NCI-H146 treated with DMSO at 0.1 percent for 48 hours (cell line): ENCODE data around the gene NUDT12.

Experiments
- DNase-seq: peaks from one replicate; lab custom pipeline; 2025; ENCODE audit not compliant: unreplicated experiment; lab: John Stamatoyannopoulos, UW

NUDT12 gene

GRCh38 chr5:103541569-103541968, 21.0 kb downstream of the NUDT12 start:
- DNase-seq: no peak

- no peak for DNase-seq
Measured at GRCh38 chr5:103541114-103541513, 21.5 kb downstream of the NUDT12 start.

- DNase-seq: no peak
Measured at GRCh38 chr5:103539376-103540330, 22.9 kb downstream of the NUDT12 start.

GRCh38 chr5:103532086-103532734, 30.4 kb downstream of the NUDT12 start:
- no peak for DNase-seq

- no peak for DNase-seq
Measured at GRCh38 chr5:103526164-103526915, 36.2 kb downstream of the NUDT12 start.

GRCh38 chr5:103525361-103525760, 37.2 kb downstream of the NUDT12 start:
- no peak for DNase-seq

- no peak for DNase-seq
Measured at GRCh38 chr5:103523319-103523718, 39.3 kb downstream of the NUDT12 start.

GRCh38 chr5:103522586-103522985, 40.0 kb downstream of the NUDT12 start:
- no peak for DNase-seq

- DNase-seq: no peak
Measured at GRCh38 chr5:103519550-103519949, 43.0 kb downstream of the NUDT12 start.

- DNase-seq: no peak
Measured at GRCh38 chr5:103514371-103514770, 48.2 kb downstream of the NUDT12 start.

GRCh38 chr5:103513701-103514100, 48.9 kb downstream of the NUDT12 start:
- no peak for DNase-seq

GRCh38 chr5:103512500-103512899, 50.1 kb downstream of the NUDT12 start:
- no peak for DNase-seq

GRCh38 chr5:103511554-103511885, 51.1 kb downstream of the NUDT12 start:
- DNase-seq: no peak

GRCh38 chr5:103510851-103511553, 51.6 kb downstream of the NUDT12 start:
- DNase-seq: no peak

- no peak for DNase-seq
Measured at GRCh38 chr5:103505581-103506305, 56.8 kb downstream of the NUDT12 start.

- no peak for DNase-seq
Measured at GRCh38 chr5:103503066-103503465, 59.5 kb downstream of the NUDT12 start.

- DNase-seq: no peak
Measured at GRCh38 chr5:103502662-103503061, 59.9 kb downstream of the NUDT12 start.
